GM21717 (cell line): ENCODE results near the gene LMO2.

Experiments used
- ATAC-seq: cut with Tn5 transposase; IDR thresholded peaks from one replicate; pipeline ENCODE4 v1.9.1; 2021; ENCODE audit warnings: mild to moderate bottlenecking, moderate library complexity; ENCODE audit not compliant: unreplicated experiment

Gene LMO2

DNA sequence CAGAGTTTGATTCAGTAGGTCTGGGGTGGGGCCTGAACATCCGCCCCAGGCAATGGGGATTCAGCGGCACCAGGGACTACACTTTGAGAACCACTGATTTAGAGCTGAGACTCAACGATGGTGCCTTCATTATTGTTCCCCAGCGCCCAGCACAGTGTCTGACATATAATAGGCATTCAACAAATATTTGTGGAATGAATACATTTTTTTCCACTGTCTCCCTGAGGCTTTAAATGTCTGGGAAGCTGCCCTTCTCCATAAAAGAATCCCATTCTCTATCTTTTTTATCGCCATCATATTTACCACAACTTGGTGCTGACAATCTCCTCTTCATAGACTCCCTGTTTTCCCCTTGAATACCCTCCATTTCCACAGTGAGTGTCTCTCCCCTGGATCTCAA, 23.6 kb upstream of the LMO2 start:
- no peak for ATAC-seq

DNA sequence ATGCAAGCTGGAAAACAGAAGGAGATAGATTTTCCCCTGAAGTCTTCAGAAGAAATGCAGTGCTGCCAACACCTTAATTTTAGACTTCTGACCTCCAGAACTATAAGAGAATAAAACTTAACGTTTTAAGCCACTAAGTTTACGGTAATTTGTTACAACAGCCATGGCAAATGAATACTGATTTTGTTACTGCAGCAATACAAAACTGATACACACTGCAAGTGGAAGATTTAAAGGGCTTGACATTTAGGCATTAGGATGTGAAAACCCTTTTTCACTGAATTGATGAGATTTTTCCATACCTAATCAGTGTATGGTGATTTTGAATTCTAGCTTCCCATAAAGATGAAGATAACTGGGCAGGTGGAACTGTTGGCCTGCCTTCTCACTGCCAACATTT, 22.1 kb upstream of the LMO2 start:
- no peak for ATAC-seq

DNA sequence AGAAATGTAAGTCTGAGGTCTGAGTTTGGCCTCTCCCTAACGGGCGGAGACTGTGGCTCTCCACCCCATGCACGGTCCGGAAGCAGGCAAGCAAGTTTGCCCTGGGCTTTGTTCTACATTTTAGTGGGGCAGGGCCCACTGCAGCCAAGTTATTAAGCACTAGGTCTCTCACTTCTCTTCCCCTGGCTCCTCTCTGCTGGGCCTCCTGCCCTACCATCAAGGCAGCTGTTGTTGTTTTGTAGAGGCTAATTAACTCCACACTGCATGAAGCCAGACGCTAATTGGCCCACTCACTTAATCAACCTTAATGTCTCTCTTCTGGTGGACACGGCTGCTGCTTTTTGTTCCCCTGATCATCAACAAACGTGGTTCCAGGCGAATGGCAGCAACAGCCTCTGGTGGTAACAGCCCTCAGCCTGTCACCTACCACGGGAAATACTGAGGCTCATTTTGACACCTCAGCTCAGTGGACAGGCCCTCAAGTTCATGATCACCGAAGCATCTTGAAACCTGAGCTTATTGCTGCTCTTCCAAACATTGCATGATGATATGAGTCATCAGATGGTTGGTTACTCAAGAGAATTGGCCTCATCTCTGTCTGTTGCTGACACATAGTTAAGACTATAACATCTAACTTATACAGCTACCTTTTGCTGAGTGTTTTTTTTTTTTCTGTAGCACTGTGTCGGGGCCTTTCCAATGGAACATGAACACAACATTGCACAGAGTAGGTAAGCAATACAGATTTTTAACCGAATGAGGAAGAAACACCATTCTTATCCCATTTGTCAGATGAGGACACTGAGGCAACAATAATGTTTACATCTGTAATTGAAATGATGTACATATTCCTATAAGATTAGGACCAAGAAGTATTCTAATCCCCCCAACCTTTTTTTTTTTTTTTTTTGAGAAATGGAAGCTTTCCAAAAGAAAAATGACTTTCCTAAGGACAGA, 20.8 kb upstream of the LMO2 start:
- peak; percentile 79 for ATAC-seq

DNA sequence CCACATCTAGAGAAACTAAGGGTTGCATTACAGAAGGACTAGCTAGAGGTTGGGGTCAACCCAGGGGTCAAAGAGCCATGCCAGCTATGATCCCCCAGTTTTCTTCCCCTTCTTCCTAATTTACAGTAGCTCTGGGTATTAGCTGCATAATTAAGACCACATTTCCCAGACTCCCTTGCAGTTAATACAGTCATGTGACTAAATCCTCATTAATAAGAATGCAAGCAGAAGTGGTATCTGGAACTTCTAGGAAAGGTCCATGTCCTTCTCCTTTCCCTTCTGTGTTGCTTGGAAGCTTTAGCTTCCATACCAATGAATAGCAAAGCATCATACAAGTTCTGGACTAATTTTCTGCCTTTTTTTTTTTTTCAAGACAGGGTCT, 19.1 kb upstream of the LMO2 start:
- ATAC-seq = no peak

DNA sequence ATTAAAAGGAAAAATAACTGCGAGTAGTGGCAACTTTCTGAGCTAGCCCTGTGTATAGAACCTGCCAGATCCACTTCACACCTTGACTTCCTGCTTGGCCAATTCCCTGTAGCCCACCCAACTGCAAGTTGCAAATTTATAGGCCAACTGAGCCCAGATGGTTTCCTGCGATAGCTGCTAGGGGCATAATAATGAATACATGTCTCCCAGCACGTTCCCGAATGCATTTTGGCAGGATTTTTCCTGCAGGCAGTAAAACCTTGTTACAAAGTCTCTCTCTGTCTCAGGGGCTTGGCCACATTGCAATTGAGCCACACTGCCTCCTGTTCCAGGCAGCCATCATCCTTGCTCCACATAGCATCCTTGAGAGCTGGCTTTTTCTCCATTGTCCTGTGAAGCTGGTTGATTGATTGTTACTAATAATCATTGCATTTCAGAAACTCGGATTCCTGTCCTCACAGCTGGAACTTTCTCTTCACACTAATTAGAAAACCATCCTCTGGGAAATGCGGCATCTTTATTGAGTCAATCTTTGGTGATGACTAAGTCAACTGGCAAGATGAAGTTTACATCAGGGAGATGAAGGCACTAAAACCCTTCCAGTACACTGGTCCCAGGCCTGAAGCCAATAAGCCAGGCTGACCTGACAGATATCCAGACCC, 18.6 kb upstream of the LMO2 start:
- ATAC-seq = no peak

DNA sequence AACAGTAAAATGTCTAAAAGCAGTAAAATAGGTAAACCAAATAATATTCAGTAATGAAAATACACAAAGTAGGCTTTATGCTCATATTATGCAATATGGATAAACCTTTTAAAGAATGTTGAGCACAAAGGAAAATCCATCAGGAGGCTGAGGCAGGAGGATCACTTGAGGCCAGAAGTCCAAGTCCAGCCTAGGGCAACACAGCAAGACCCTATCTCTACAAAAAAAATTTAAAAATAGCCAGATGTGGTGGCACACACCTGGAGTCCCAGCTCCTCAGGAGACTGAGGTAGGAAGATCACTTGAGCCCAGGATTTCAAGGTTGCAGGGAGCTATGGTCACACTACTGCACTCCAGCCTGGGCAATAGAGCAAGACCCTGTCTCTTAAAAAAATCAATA, 17.7 kb upstream of the LMO2 start:
- ATAC-seq = no peak

DNA sequence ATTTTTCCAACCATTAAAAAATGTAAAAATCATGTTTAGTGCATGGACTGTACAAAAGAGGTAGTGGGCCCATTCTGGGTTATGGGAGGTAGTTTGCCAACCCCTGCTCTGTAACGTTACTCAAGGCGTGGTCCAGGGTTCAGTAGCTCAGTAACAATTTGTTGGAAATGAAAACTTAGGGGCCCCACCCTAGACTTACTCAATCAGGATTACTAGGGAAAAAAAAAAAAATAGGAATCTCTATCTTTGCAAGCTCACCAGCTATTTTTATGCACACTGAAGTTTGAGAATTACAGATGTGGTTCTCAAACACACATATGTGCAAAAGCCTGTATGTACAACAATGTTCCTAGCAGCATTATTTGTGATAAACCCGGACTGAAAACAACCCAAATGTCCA, 17.3 kb upstream of the LMO2 start:
- no peak for ATAC-seq

DNA sequence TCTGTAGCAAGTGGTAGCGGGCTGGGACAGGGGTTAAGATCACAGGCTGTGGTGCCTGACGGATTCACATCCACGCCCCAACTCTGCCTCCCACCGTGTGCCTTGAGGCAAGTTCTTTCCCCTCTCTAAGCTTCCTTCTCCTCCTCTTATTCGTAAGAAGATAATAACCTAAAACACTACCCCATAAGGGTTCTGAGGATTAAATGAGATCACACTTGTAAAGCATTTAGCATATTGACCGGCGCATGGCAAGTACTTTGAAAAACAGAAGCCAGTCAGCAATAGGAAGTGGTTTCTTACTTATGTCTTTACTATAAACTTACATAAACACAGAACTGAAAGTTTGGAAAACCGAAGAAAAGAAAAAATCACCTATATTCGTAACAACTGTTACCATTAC, 15.5 kb upstream of the LMO2 start:
- no peak for ATAC-seq

DNA sequence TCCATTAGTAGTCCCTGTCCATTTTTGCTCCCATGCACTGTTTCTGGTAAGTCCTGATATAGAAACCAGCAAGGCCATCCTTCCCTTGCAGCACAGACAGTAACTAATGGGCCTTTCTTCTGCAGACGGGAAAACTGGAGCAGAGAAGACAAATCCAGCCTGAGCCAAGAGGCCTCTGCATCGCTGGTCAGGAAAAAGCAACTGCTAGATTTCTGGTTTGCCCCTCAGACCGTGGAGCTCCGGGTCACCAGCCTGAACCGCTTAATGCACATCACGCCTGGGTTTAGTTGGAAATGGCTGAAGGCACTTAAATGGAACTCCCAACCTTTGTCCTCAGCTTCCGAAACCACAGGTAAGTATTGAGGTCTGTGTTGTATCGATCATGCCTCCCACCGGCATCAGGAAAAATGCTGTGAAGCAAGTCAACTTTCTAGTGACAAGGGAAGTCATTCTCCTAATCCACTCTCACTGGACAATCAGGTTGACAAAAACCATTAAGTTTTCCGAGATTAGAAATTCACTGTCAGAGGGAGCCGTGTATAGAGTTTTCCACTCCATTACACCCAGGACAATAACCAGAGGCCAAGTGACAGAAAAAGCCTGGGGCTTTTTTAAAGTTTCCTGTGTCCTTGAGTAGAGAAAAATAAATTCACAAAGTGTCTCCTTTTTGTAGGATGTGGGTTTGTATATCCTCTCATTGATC, 14.8 kb upstream of the LMO2 start:
- no peak for ATAC-seq

DNA sequence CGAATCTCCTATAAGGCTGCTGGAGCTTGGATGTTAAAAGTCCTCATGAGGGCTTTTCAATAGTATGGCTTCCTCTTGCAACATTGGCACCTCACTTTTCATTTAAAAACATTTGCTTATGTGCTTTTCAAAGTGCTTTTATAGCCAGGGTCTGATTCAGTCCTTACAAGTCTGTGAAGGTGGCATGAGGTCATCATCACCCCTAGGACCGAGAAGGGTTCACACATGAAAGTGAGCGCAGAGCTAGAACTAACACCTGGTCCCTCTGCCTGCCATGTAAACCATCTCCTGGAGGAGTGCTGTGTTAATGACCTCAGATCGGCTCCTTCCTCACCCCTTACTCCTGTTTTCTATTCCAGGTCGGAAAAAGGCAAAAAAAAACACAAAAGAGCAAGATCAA, 12.2 kb upstream of the LMO2 start:
- ATAC-seq = no peak

DNA sequence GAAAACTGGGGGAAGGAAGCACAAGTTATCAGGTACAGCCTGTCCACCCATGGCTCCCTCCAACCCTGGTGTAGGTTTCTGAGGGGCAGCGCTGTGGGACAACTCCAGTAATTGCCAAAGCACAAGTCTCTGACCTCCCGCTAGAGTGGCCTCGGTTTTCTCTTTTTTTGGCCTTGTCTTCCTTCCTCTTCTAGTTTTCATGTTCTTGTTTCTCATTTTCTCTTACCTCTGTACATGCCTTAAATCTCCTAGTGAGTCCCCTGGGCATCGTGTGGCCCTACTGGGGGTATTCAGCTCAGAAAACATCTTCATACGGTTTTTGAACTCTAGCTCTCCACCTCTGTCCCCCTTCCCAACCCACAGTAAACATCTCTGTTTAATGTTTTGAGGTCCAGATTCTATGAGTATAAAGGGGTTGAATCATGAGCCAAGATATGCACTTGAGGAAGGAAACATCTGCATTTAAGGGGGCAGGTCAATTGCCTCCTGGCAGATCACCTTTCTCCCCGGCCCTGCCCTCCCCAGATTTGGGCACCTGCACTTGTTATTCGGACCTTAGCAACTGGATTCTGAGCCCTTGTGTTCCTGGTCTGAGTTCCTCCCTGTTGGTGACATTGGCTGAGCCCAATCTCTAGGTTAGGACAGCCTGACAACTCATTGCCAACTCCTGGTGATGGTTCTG, 8.4 kb upstream of the LMO2 start:
- no peak for ATAC-seq

DNA sequence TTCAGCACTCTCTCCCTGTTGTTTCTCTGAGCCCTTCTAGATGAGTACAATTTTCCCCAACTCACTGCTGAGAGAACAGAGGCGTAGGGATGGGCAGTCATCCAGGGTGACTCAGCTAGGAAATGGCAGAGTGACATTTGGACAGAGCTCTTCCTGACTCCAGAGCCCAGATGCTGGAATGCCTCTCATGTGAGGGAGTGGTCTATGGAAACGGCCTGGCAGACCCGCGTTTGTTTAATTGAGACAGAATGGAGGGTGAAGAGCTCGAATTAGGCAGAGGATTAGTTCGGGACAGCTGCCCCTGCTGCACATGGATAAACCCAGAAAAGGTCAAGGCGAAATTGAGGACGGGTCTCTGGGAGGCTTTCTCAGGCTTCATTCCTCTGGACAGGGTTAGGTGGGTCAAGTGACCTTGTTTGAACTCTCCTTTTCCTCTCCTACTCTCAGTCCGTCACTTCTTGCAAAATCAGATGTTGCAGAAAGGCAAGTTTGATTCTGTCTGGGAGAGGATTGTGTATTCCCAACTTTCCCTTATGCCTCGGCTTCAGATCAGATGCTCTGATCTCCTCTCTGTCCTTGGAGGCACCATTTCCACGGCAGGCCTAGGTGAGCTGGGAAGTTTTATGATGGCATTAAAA, 7.6 kb upstream of the LMO2 start:
- no peak for ATAC-seq

DNA sequence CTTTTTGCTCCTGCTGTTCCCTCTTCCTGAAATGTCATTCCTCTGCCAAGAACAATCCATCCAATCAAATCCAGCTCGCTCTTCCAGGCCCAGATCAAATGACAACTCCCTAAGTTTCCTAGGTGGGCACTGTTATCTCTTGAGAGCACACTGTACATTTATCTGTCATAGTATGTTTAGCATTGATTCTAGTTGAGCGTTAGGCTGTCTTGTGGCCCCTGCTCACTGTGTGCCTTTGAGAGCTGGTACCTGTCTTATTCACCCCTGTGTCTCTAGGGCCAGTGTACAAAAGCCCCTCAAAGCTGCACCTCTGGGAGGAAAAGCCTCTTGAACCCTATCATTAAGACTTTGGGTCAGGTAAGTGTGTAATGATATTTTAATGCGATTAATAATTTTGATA, 7.1 kb upstream of the LMO2 start:
- ATAC-seq = no peak

DNA sequence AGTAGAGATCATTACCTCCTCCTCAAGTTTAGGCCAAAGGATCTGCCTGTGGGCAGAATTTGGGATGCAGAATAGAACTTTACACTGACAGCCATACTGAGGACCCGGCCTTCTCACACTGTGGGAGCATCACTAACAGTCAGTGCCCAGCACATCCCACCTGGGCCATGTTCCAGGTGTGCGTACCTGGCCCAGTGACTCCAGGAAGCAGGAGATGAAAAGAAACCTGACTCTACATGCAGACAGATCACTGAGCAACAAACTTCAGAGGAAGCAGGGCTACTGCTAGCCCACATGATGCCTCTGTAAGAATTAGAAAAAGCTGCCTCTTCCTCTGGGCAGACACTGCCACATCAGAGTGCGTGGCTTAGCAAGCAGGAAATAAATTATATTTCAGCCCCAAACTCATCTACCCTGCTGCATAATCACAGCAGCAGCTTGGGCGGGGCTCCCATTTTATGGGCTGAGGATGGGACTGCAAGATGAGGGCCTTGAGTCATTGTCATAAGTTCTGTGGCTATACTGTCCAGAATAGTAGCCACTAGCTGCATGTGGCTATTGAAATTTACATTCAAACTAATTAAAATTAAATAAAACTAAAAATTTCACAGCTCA, 6.0 kb upstream of the LMO2 start:
- no peak for ATAC-seq

DNA sequence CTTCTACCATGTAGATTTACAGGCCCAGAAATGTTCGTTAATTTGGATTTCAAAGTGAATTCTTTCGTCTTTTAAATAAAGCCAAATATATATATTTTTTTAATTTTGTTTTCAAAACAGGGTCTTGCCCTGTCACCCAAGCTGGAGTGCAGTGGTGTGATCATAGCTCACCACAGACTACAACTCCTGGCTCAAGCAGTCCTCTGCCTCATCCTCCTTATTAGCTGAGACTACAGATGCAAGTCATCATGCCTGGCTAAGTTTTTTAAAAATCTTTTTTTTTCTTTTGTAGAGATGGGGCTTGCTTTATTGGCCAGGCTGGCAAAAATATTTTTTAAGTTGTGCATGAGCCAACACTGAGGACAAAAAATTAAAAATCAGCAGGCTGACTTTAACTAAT, 5.0 kb upstream of the LMO2 start:
- no peak for ATAC-seq

DNA sequence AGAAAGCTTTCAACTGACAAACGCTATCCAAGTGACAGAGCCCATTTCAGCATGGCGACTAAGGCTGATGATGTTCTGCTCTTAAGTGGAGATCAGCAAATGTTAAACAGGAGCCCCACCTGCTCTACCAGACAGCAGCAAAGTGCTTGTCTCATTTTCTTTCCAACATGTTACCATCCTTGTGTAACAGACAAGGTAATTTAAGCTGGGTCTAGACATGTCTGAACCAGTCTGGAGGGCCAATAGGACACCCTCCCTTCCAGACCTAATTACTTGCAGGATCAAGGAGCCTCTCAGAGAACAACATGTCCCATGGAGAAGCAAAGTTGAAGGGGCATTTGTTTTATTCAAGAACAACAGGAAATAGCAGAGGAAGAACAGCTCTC, 3.9 kb upstream of the LMO2 start:
- ATAC-seq = no peak

DNA sequence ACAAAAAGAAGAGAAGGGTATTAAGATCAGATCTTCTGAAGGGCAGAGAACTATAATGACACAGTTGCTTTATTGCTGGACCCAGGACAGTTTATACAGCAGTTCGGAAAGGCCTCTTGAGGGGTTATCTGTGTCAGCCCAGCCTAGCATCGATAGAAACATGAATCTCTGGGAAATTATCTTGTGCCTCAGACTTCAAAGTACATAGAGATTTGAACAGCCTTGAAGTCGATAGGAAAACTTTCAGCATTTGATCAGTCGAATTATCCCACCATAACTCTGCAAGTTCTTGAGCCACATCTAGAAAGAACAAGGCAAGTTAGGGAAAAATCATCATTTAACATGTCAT, 2.5 kb upstream of the LMO2 start:
- ATAC-seq = no peak

DNA sequence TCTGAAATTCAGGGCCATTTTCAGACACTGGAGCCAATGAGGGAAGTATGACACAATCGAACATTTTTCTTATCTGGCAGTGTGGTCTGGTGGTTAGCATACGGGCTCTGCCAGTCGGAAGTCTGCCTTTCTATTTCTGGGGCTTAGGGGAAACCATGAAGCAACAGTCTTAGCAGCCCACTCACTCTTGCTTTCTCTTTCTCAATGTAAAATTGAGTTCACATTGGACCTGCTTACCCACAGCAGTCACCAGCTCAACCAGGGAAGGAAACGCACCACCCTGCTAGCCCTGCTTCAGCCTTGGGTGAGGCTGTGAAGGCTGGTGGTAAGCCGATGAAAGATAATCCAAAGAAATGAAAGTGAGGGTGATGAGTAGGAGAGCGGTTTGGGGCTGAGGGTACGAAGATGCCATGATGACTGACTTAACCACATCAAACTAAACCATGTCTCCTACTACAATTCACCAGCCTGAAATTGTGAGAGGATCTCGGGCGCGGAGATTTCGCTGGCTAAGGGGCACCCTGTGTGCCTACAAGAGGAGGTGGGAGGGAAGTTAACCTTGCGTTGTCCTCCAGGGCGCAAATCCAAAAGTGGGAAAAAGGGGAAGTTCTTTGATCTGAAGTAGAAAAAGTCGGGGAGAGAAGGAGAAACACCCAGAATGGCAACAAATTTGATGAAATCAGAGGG, 2.0 kb upstream of the LMO2 start:
- ATAC-seq = peak; percentile 88

DNA sequence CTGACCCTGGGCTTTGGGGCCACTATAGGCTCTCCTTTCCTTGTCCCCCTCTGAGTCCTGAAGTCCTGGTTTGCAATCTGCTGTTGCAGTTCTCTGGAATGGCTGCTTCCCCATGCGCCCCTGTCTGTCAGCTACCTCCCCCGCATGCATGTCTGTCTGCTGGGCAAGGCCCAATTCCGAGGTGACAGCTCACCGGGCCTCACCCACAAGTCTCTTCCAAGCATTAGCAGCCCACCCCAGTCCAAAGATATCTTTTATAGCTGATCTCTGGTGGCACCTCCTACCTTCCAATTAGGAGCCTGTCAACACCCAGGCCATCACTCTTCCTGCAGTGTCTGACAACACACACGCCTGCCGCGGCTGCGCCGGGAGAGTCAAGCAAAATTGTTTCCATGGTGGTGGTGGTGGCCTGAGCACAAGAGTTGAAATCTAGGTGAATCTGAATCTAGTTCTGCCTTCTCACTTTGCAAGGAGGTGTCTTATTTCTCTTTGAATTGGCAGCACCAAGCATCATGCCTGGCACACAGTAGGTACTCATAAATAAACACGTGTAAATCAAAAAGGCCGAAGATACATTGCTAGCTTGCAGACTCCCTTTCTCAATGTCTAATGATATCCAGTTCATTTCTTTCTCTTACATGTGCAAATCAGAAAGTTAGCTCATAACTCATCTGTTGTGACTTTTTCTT, 1.2 kb upstream of the LMO2 start:
- no peak for ATAC-seq
